K562 (cell line): ENCODE measurements around the gene PYGL.

ENCODE experiments used
- GTF2F1 ChIP-seq: IDR thresholded peaks from 2 replicates; pipeline ENCODE4 v1.6.1; 2011; ENCODE audit warnings: low read depth, low read length, improper control_type of control experiment
- ZNF232 ChIP-seq: sonication (generic); formaldehyde crosslinking; IDR thresholded peaks from 2 replicates; pipeline ENCODE4 v1.8.0; 2022; ENCODE audit warnings: mild to moderate bottlenecking, missing genetic modification reagents
- ZNF3 ChIP-seq: fragments of 250-450 bp; sonication (Bioruptor Pico); IDR thresholded peaks from 2 replicates; pipeline ENCODE4 v1.5.0; 2021; ENCODE audit warnings: mild to moderate bottlenecking, moderate library complexity
- TF ChIP-seq, protein P1 (sequence below): sonication (generic); formaldehyde crosslinking; IDR thresholded peaks from 2 replicates; pipeline ENCODE4 v1.8.1; 2023; ENCODE audit warnings: mild to moderate bottlenecking, missing genetic modification reagents, moderate library complexity

DNA sequence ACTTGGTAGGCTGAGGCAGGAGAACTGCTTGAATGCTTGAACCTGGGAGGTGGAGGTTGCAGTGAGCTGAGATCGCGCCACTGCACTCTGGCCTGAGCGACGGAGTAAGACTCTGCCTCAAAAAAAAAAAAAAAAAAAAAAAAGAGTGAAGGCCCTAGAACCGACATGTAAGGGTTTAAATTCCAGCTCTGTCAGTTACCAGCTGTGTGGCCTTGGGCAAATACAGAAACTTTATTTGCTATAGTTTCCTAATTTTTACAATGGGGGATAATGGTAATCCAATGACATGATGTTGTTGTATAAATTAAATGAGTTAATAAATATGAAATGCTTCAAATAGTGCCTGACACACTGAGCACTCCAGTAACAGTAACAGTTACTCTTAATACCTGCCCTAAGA, 19.6 kb upstream of the PYGL start:
- TF ChIP-seq GTF2F1 (no peak), ZNF232 (CRISPR knock-in tag) (no peak), ZNF3 (CRISPR knock-in tag) (no peak)
- TF ChIP-seq, protein P1, sequence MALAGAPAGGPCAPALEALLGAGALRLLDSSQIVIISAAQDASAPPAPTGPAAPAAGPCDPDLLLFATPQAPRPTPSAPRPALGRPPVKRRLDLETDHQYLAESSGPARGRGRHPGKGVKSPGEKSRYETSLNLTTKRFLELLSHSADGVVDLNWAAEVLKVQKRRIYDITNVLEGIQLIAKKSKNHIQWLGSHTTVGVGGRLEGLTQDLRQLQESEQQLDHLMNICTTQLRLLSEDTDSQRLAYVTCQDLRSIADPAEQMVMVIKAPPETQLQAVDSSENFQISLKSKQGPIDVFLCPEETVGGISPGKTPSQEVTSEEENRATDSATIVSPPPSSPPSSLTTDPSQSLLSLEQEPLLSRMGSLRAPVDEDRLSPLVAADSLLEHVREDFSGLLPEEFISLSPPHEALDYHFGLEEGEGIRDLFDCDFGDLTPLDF (CRISPR knock-in tag): no peak
